Mononuclear cell (primary cell): ENCODE results near the gene PPOX. TPM values are rescaled to one million over a fixed set of nuclear protein-coding genes. Genes with fewer than 3 reads are reported as not detected.

ENCODE experiments used
- H3K27me3 ChIP-seq: 2 replicates; pipeline ENCODE4 v1.6.0; 2011; ENCODE audit warnings: low read length, control low read depth; ENCODE audit not compliant: insufficient read depth
- H3K4me1 ChIP-seq: 2 replicates; pipeline ENCODE4 v1.5.1; 2011; ENCODE audit warnings: mild to moderate bottlenecking, low read length, control low read depth; ENCODE audit not compliant: insufficient read depth
- H3K4me3 ChIP-seq: 2 replicates; pipeline ENCODE4 v1.5.1; 2011; ENCODE audit warnings: mild to moderate bottlenecking, low read length, moderate library complexity
- H3K9me3 ChIP-seq: 2 replicates; pipeline ENCODE4 v1.5.1; 2011; ENCODE audit warnings: low read depth, mild to moderate bottlenecking, control low read depth, low read length
- total RNA-seq: library from RNA; depleted of rRNA; stranded (reverse); fragments of >200 nt; gene quantifications from one replicate; pipeline ENCODE4 v1.2.3, GENCODE V29; 2012

PPOX gene
- total RNA-seq = 5.1 TPM

DNA sequence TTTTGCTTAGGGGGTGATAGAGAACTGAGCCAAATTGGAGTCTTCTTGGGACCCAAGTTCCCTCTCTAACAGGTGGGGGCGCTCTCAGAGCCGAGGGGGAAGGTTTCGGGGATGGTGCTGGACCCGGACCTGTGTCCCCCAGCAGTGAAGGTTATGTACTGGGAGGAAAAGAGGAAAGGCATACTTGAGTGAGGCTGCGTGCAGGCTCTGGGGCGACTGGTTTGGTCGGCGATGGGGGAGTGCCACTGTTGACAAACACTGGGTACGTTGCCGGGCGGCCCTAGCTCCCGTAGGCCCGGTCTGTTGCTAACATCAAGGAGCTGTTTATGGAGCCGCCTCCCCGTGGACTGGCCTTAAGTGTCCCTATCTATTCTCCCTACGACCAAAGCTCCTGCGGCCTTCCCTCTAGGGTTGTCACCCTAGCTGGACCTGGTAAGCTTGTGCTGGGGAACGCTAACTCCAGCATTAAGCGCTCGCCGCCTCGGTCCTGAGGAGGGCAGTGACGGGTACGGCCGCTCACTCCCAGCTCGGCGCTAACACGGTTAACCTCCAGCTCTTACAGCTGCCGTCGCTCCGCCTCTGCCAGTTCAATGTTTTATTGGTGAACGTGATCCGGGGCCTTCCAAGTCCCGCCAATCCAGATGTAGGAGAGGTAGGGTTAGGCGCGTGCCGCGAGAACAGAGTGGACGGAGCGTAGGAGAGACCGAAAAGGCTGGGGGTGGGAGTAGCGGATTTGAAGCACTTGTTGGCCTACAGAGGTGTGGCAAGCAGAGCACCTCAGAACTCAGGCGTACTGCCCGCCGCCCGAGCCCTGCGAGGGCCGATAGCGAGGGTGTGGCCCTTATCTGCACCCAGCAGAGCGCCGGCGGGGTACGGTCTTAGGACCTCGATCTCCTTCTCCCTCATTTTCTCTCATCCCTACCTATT is at the start of gene PPOX:
Gene PPOX, plus strand, starts transcription at position 685 of the 927 bp plus-strand sequence. CDS start 422 bp downstream, outside the sequence.
- Histone ChIP-seq H3K4me3 (peak within 1 kb of the TSS; percentile 55), H3K27me3 (no peaks in the 10 kb centered on the region), H3K9me3 (no peaks in the 10 kb centered on the region), H3K4me1 (peaks cover 27% of the 10 kb centered on the region)

DNA sequence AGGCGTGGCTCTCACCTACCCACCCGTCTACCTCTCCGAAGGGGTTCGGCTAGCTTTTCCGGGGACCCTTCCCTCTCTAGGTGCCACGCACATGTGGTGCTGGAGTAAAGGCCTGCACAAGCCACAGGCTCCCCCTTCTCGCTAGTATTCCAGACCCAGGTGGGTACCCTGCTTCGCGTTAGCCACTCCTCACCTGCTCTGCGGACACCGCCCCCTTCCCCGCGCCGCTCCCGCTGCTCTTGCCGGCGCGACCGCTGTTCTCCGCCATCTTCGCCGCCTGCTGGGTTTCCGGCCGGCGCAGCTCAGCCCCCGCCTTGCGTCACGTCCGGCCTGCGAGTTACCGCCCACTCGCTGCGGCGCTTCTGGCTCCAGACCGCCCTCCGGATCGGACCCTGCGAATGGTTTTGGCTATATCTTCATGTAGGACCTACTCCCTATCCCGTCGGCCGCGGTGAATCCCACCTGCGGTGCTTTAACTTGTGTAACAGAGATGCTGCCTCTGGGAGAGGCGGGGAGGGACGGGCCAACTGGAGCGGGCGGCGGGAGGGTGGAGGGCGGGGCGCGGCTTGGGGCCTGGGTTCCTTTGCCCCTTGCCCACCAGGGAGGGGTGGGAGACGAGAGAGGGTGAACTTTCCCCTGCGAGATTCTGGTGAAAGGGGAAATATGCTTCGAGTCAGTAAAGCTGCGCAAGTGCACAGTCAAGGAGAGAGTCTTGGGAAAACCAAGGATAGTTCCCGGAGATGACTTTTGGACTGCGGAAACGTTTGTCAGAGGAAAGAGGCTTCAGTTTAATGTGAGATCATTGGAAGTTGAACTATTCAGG is 48.3 kb upstream of the PPOX start, which contains the start of the genes NIT1 and PFDN2:
Gene NIT1, plus strand, starts transcription at position 347 of the 823 bp plus-strand sequence. Its CDS starts 72 bp downstream, at position 419.
Gene PFDN2, minus strand, starts transcription at position 279 of the 823 bp plus-strand sequence. Its CDS starts 11 bp downstream, at position 268.
- Histone ChIP-seq H3K4me1 (peaks cover 86% of the 10 kb centered on the region), H3K9me3 (no peaks in the 10 kb centered on the region), H3K27me3 (no peaks in the 10 kb centered on the region), H3K4me3 (peak within 1 kb of the TSS; percentile 88)

DNA sequence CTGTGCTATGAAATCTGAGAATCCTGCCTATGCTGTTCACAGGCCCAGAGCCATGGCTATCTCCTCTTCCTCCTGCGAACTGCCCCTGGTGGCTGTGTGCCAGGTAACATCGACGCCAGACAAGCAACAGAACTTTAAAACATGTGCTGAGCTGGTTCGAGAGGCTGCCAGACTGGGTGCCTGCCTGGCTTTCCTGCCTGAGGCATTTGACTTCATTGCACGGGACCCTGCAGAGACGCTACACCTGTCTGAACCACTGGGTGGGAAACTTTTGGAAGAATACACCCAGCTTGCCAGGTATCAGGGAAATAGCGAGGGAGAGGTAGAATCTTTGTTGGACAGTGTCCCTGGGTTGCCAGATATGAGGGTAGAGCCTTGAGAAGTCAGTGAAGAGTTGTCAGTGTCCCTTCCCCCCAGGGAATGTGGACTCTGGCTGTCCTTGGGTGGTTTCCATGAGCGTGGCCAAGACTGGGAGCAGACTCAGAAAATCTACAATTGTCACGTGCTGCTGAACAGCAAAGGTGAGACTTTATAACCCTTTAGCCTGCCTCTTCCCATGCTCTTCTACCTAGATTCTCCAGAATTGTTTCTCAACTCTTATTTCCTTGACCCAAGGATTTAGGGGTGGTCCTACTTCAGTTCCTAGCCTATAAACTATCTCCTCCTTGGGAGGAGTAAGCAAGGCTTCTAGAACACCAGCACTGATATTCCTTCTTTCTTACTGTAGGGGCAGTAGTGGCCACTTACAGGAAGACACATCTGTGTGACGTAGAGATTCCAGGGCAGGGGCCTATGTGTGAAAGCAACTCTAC is 46.9 kb upstream of the PPOX start:
- no peak overlapping the region for H3K4me3 ChIP-seq
- H3K4me1 ChIP-seq = peaks cover 75% of the 10 kb centered on the region

DNA sequence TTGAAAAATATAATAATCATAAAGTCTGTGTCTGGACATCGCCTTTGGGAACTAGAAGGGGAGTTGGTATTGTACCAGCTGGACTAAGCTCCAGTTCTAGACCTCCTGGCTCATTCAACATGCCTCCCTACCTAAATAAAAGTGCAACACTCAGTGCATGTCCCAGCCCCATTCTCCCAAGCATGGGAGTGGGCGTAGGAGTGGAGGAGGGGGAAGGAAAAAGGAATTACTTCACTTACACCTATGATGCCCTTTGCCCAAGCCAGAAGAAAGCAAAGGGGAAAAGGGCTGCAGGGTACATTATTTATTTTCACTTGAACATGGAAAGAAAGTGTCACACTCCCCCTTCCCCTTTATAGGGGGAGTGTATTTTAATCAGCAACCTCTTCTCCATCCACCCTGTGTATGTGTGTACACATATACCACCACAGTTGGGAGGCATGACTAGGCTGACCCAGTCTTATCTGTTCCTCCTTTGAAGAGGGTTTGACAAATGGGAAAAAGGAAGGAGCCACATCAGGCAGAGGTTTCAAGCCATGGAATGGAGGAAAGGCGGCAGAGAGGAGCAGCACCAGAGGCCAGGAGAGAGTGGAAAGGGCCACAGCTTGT is 45.1 kb upstream of the PPOX start:
- peaks cover 62% of the 10 kb centered on the region for H3K4me1 ChIP-seq
- H3K4me3 ChIP-seq = no peak overlapping the region
- no peaks in the 10 kb centered on the region for H3K9me3 ChIP-seq
- H3K27me3 ChIP-seq = no peaks in the 10 kb centered on the region

More for the DNA sequence above, 46.9 kb upstream of the PPOX start:
- no peaks in the 10 kb centered on the region for H3K27me3 ChIP-seq
- no peaks in the 10 kb centered on the region for H3K9me3 ChIP-seq

DNA sequence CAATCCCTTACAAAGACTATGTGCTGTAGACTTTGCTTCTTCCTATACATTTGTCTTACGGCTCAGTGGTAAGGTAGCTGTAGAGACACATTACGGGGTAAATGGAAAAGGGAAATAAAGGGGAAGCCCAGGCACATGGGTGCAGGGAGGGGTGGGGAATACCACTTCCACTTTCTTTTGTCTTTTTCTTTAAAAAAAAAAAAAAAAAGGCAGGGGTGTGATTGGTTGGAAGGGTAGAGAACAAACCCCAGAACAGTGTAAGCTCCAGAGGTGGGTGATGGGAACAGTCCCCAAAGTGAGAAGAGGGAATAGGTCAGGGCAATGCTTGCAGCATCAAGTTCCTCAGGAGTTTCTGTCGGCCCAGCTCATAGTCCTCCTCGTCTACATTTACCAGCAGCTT is 44.4 kb upstream of the PPOX start:
- H3K4me3 ChIP-seq = no peak overlapping the region
- H3K27me3 ChIP-seq = no peaks in the 10 kb centered on the region
- no peaks in the 10 kb centered on the region for H3K9me3 ChIP-seq
- H3K4me1 ChIP-seq = peaks cover 58% of the 10 kb centered on the region

DNA sequence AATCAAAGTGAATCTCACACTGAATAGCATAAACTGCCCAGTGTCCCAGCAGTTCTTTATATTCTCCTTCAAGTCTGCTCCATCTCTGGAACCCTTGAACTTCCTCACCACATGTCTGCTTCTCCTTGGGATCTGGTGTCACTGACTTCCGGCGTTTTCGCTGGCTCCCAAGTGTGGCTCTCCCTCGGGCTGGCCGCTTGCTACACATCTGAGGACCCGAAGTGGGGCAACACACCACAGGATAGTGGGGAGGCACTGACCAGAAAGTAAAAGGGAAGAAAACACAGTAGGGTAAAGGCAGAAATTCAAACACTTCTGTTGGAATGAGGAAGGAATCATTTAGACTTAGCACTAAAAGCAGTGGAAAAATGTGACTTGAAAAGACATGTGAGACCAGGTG is 43.3 kb upstream of the PPOX start:
- no peak overlapping the region for H3K4me3 ChIP-seq
- peaks cover 62% of the 10 kb centered on the region for H3K4me1 ChIP-seq
- no peaks in the 10 kb centered on the region for H3K9me3 ChIP-seq
- no peaks in the 10 kb centered on the region for H3K27me3 ChIP-seq

DNA sequence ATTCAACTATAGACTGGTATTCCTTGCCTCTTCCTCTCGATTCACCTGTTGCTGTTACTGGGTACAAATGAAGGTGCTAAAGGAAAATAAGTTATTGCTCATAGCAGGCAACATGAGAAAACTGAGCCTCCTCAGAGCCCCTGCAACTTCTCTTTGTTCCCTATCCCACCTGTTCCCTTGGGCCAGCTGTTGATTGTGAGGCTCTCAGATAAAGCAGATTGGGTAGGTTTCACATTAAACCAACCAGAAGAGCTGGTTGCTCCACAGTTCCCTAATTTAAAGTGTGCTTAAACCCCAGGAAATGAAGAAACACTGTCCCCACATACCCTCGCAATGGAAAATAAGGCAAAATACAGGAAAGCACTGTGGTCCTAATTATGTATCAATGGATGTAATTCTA is 38.6 kb upstream of the PPOX start:
- no peak overlapping the region for H3K4me3 ChIP-seq
- no peaks in the 10 kb centered on the region for H3K9me3 ChIP-seq
- H3K4me1 ChIP-seq = peaks cover 56% of the 10 kb centered on the region
- H3K27me3 ChIP-seq = no peaks in the 10 kb centered on the region

DNA sequence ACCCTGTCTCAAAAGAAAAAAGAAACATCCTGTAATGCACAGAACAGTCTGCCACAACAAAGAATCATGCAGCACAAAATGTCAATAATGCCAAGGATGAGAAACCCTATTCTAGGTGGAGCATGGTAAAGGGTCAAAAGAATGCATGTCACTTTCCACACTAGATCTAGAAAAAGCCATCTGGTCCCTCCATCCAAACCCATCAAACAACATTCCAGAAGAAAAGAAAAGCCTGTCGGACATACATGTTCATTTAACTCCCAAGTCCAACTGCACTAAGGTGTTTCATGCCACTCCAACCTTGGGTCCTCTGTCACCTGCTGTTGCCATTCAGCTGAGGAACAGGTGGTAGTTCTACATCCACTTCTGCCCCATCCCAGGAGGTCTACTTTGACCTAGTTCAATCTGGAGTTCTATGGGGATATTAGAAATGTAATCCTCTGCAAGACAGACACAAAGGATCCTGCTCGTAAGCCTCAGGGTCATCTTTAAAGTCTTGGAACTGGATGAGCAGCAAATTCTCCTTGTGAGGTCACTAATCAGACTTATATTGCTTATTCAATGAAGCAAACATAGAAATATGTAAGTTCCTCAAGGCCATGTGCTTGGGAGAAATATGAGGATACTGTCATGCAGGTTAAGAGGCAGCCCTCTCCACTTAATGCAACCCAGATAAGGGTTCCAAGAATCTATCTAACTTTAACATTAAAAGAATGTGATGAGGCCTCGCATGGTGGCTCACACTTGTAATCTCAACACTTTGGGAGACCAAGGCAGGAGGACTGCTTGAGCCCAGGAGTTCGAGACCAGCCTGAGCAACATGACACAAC is 37.4 kb upstream of the PPOX start:
- peaks cover 59% of the 10 kb centered on the region for H3K4me1 ChIP-seq
- H3K4me3 ChIP-seq = no peak overlapping the region
- no peaks in the 10 kb centered on the region for H3K9me3 ChIP-seq
- H3K27me3 ChIP-seq = no peaks in the 10 kb centered on the region

DNA sequence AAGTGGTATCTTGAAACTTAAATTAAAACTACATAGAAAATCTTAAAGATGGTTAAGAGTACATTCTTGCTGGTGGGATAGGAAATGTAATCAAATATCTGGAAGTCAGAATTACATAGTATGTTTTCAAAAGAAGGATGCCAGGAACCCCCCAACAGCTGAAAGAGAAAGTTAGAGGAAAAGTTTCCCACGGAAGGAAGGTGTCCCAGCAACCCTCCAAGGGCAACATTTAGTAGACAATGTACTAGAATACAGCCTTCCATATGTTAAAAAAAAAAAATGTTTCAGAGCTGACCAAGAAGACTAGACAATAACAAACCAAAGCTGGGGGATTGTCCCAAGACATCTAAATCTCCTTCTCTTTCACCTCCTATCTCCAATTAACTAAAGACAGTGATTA is 36.0 kb upstream of the PPOX start:
- peaks cover 71% of the 10 kb centered on the region for H3K4me1 ChIP-seq

DNA sequence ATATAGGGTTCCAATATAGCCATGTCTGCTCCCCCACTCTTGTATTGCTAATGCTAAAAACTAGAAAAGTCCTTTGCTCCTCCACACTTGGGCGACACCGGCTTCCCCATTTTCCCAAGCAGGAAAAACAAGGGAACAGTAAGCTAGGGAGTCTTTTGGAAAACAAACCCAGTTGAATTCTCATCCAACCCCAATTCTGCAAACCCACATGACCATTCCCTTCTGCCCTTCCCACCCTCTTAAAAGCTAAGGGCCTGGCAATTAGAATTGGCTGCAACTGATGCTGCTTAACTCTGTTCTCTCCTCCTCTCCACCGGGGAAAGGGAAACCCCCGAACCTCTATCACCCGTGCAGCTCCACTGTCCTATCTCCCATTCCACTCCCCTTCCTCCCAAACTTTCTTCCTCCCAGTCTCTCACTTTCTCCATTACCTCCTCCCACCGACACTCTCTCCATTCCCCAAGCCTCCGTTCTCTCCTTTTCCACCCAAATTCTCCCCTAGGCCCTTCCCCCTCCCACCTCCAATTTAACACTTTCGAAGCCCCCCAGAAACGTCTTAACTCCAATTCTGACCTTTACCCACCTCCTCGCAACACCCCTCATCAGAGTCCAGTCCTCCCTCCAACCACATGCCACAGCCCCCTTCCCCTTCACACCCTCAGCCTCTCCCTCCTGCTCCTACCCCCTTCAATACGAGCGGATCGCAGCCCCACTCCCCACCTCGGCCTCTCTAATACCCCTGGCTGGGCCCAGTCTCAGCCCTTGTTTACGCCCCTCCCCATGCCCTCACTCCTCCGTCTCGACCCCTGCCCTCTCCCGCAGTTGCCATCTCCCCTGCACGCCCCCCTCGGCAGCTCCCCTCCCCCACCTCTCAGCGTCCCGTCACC is 34.5 kb upstream of the PPOX start:
- no peaks in the 10 kb centered on the region for H3K27me3 ChIP-seq
- H3K9me3 ChIP-seq = no peaks in the 10 kb centered on the region
- H3K4me1 ChIP-seq = peaks cover 81% of the 10 kb centered on the region
- peak overlapping the region; percentile 97 for H3K4me3 ChIP-seq

More for the DNA sequence above, 36.0 kb upstream of the PPOX start:
- no peaks in the 10 kb centered on the region for H3K9me3 ChIP-seq
- no peaks in the 10 kb centered on the region for H3K27me3 ChIP-seq
- H3K4me3 ChIP-seq = no peak overlapping the region

DNA sequence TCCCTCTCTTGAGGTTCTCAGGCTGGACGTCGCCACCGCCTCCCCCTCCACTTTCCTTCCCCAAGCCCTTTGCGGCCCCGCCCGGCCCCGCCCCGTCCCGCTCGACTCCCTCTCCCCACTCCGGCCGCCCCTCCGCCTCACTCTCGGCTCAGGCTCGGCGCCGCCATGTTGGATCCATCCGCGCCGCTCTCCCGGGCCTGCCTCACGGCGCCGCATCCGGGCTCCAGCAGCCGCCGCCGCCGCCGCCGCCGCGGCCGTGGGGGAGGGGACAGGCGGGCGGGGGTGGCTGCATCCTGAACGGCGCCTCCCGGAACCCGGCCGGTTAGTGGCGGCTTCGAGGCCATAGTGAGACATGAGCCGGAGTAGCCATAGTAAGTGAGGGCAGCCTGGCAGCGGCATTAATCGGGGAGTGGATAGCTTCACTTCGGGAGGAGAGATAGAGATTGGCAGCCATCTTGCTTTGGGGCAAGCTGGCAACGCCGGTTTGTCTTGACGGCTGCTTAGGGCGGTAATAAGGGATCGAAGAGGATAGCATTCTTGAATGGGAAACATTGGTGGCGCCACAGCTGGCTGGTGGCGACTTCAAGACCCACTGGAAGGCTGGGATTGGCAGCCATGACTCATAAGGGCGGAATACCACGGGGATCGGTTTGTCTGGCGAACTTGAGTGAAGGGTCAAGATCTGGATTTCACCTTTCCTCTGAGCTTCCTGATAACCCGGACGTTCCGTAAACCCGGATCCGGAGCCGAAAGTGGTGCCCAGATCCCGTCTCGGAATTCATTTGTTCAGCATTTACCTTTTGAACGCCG is 33.6 kb upstream of the PPOX start, which contains the start of gene DEDD:
Gene DEDD, minus strand, starts transcription at position 258 of the 810 bp plus-strand sequence. CDS start 8,205 bp downstream, outside the sequence.
- no peaks in the 10 kb centered on the region for H3K9me3 ChIP-seq
- H3K27me3 ChIP-seq = no peaks in the 10 kb centered on the region
- H3K4me3 ChIP-seq = peak within 1 kb of the TSS; percentile 97
- peaks cover 80% of the 10 kb centered on the region for H3K4me1 ChIP-seq

DNA sequence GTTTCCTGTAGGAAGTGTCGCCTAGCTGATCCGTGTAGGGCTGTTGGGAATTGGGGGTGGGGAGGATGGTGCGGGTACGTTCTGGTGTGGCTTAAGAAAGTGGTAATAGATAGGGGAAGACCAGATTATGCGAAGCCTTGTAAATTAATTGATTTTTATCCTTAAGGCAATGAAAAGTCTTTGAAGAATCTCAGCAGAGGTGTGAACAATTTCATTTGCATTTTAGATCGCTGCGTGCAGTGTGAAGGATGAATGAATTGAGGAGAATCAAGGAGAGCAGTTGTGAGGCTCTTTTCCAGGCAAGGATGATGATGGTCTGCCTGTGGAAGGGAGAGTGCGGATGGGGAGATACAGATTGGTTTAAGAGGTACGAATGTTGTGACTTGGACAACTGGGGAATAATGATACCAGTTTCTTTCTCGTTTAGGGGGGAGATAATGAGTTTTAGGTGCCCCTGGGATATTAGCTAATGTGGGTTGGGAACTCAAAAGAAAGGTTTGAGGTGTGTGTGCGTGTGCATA is 32.9 kb upstream of the PPOX start:
- H3K4me1 ChIP-seq = peaks cover 80% of the 10 kb centered on the region

More for the DNA sequence above, 32.9 kb upstream of the PPOX start:
- no peaks in the 10 kb centered on the region for H3K27me3 ChIP-seq
- H3K9me3 ChIP-seq = no peaks in the 10 kb centered on the region
- H3K4me3 ChIP-seq = peak overlapping the region; percentile 97
